HG03175 (cell line): Measurements from ENCODE around the gene ISM2.
A peak's percentile ranks its signal among the peaks of the same experiment; 100 is the strongest.

Experiments used
- ATAC-seq: cut with Tn5 transposase; IDR thresholded peaks from one replicate; pipeline ENCODE4 v1.9.1; 2021; ENCODE audit warnings: mild to moderate bottlenecking, moderate library complexity; ENCODE audit not compliant: unreplicated experiment

ISM2 gene

DNA sequence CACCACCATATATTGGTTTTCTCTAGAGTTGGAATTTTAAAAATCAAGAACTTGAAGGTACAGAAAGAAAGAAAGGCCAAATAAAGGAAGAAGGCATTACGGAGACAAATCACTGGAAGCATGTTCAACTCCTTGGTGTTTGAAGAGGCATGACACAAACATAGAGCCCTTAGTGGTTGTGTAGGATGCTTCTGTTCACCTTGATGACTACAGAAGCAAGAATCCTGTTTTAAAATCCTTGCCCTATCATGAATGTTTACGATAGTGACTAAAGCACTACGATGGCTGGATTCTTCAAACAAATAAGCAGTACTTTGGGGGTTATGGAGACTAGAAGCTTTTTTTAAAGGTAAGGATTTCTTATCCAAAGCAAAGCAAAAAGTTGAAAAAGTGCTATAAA is 10.3 kb upstream of the ISM2 start:
- no peak for ATAC-seq

DNA sequence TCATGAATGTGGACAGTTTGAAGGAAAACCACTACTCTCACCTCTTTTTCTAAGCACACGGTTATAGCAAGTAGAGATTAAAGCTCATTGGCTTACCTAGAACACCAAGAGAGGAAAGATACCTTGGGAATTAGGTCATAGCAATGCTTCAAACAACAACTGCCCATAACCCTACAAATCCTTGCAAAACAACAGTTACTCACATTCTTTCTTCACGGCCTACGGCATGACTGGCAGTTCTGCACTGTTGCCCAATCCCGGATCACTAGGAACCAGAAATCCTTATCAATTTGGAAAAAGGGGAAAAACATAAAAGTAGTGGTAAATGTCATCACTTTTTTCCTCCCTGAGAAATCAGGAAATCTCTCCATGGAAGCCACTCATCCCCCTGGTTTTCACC is 9.6 kb upstream of the ISM2 start:
- no peak for ATAC-seq

DNA sequence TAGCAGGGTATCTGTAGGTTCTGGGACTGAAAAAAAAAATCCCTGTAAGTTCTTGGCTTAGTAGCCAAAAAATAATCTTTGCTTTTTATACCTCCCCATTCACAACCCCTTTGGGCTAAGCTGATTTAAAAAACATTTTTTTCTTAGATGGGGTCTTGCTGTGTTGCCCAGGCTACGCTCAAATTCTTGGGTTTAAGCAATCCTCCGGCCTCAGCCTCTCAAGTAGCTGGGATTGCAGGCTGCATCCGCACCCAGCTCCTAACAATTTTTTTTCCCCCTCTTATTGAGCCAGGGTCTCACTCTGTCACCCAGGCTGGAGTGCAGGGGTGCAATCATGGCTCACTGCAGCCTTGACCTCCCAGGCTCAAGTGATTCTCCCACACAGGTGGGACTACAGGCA is 9.1 kb upstream of the ISM2 start:
- ATAC-seq = no peak

DNA sequence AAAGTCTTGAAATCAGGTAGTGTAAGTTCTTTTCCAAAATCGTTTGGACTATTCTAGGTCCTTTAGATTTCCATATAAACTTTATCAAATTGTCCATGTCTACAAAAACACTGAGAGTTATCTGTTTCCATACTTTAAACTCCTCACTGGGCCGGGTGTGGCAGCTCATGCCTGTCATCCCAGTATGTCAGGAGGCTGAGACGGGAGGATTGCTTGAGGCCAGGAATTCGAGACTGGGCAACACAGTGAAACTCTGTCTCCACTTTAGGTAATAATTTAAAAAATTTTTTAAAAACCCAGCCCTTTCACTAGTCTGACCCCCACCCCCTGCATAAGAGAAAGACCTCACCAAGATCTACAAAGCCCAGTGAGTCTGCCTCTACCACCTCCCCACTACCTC is 6.4 kb upstream of the ISM2 start:
- no peak for ATAC-seq

DNA sequence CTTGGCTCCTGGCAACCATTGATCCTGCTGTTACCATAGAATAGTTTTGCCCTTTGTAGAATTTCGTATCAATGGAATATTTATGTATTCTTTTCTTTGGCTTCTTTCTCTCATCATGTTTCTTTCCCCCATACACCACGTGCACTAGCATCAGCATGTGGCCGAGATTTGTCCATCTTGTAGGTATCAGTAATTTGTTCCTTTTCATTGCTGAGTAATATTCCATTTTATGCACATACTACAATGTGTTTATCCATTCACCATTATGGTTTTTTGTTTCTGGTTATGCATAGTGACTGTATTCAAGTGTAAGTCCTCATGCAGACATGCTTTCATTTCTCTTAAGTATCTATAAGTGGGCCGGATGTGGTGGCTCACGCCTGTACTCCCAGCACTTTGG is 4.5 kb upstream of the ISM2 start:
- no peak for ATAC-seq

DNA sequence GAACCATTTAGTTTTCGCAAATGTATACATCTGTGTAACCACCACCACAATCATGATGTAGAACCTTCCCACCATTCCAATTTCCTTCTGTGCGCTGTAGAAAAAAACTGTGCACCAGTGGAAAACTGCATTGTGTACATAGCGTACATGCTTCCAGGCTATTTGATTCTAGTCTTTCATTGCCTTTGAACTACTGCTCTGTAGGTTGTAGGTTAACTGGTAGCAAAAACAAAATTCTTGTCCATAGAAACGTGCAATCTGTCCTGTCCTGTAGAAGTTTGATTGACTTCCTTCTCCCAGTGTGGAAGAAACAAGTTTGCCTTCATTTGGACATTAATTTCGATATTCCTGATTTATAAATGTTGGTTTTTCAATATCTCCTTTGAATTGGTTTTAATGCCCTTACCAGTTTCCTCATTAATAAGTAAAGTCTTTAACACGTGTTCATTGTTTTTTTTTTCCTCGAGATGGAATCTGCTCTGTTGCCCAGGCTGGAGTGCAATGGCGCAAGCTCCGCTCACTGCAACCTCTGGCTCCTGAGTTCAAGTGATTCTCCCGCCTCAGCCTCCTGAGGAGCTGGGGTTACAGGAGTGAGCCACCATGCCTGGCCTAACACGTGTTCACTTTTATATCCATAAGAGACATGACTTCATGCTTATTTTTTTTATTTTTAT is 3.6 kb upstream of the ISM2 start:
- ATAC-seq = no peak

DNA sequence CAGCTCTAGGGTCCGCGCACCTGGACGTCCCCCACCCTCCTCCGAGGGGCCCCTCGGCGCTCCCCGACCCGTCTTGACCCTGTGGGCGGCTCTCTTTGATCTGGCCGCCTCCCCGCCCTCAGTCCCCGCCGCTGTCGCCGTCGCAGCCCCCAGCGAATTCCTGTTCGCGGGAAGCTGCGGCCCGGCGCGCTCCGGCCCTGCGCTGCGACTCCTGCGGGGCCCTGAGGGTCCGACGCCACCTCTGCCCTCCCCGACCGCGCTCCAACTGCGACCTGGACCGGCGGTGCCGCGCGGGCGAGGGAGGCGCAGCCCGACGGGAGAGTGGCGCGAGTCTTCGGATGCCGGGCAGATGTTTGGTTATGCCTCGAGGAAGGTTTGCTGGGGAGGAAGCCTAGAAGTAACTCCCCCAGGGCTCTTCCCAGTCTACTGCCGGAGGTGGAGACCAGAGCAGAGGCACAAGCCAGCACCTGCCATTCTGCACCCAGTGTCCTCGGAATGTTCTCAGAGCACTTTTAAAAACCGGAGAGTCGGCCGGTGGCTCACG is 440 bp upstream of the ISM2 start:
- peak; percentile 23 for ATAC-seq

DNA sequence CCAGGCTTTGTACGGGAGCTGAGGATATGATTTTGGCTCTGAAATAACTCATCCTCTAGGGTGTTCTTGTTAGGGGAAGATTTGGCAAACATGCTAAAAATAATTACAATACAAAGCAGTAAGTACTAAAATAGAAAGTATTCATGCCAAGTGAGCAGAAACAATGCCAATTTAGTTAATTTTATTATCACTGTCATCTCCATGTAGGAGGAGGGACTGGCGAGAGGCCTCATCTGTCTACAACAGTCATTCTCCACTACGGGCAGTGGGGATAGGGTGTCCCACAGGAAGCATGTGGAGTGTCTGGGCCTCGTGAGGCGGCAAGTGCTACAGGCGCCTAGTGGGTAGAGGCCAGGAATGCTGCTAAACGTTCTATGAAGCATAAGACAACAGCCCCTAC is 3.3 kb downstream of the ISM2 start:
- no peak for ATAC-seq

DNA sequence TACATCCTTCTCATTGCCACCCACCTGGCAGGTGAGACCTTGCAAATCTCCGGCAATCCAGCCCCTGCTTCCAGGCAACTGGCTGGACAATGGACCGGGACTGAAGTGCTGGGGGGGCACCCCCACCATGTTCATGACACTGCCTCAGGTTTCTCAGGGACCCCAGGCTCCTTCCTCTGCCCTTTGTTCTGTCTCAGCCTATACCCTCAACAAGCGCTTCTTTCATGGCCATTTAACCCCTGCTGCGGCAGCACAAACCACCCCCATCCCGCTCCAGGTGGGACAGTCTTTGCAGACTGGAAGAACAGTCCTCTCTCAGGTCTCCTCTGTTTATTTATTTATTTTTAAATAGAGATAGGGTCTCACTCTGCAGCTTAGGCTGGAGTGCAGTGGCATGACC is 7.6 kb downstream of the ISM2 start:
- ATAC-seq = no peak

DNA sequence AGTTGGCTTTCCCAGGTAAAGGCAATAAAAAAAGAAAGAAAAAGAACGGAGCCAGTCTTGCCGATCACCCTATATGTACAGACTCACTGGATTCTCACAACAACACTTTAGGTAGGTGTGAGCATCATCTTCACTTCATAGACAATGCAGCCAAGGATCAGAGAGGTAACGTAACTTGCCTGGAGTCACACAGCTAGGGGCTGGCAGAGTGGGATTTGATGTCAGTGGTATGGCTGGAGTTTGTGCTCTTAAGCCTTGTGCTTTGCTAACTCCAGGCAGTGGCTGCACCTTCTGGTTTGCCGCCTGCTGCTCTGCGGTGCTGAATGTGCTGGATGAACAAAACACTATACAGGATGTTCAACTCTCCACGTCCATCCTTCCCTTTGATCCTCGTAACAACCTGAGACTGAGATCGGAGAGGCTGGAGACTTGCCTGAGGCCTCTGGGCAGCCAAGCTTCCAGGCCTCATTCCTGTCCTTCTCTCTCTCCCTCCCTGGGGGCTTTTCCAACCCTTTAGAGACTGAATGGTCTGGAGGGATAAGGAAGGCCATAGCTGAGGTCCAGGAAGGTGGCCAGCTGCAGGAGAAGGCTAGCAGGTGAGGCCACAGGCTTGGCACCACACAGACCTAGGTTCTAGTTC is 8.1 kb downstream of the ISM2 start:
- ATAC-seq = no peak

DNA sequence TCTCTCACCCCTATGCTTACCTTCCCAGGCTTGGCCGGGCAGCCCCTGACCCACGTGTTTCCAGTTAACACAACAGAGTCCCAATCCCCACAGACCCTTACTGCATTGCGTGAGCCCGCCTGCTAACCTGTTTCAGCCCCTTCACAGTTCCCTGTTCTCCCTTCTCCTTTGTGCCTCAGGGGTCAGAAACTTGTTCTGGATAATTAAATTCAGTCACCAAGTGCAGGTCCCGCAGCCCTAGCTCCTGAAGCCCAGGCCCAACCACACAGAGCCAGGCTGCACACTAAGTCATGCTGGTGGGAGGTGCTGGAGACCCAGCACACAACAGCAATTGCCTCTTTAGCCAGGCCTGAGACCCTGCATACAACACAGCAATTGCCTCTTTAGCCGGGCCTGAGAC is 9.6 kb downstream of the ISM2 start:
- ATAC-seq = no peak

DNA sequence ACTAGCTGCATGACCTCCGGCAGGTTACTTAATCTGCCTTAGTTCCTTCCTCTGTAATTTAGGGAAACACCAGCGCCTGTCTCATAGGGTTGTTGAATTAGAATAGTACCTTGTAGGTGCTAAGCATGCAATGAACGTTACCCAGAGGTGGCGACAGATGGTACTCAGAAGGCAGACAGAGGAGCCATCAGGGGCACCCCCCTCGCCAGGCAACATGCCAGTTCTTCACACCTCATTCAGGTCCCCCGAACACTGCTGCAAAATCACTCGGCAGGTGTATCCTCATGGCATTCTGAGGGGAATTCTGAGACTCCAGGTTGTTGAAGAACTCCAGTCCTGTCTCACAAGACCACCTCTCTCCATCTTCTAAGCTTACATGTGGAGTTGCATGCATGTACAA is 10.1 kb downstream of the ISM2 start:
- no peak for ATAC-seq

DNA sequence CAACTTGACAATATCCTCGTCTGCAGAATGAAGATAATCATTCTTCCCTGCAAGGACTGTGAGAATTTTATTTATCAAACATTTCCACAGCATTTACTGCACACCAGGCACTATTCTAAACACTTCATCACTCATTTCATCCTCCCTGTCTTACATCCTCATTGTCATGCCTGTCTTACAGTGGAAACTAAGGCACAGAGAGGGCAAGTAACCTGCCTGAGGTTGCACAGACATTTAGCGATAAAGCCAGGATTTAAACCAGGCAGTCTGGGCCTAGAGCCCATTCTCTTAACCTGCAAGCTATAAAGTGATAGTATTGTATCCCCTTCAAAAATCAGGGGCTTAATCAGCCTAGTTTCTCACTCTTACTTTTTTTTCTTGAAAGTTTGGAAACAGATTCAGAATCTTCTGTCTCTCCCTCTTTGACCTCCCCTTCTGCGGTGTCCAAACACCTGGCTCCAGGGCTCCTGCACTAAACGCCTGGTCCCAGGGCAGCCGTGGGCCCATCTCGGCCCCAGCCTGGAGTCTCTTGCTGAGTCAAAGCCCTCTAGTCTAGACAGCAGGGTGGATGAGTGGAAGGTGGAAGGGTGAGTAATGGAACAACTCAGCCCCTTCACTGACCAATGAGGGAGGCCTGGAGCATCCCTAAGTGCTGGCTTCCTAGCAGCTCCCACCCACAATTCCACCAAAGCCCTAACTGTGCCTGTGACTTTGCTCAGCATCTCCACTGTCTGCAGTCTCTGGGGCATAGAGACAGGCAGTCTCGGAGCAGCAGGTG is 12.5 kb downstream of the ISM2 start:
- ATAC-seq = no peak

DNA sequence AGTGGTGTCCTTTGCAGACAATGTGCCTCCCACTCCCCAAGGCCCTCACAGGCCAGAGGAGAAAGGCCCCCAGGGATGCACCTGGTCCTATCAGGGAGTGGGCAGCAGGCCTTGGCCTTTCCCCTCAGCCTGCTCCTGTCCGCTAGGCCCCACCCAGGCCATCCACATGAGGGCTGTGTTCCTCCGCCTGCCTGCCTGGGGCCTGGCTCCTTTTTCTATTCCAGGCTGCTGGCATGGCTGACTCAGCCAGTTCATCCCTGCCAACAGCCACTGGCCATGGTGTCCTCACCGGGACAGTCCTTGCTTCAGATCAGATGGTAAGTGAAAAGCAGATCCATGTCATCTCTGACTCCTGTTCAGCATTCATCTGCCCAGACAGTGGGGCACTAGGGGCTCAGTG is 13.4 kb downstream of the ISM2 start:
- no peak for ATAC-seq

DNA sequence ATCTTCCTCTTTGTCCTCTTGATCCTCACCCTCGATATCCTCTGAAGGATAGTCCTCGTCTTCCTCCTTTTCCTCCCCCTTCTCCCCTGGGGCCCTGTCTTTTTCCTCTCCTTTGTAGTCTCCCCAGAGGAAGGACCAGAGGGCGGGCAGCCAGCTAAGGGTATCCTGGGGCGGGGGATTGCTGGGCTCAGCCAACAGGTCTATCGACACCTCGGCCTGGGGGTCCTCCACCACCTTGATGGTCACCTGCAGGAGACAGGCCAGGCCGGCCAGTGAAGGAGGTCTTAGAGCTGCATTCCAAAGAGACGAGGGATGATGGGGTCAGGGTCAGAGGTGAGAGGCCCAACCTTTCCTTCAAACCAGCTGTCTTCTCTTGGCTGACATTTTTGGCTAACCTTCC is 16.2 kb downstream of the ISM2 start:
- ATAC-seq = no peak

DNA sequence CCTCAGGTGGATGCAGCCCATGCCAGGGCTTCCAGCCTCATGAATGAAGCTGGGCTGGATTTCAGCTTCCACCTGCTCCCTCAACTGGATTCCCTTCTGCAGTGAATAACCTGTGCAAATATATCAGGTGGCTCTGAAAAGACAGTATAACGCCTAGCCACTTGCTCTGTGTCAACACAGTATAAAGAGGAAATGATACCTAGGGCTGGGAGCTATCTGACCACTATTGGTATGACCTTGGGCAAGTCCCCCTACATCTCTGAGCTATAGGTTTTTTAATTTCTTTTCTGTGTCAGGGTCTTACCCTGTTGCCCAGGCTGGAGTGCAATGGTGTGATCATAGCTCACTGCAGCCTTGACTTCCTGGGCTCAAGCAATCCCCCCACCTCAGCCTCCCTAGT is 19.8 kb downstream of the ISM2 start:
- ATAC-seq = peak; percentile 90

DNA sequence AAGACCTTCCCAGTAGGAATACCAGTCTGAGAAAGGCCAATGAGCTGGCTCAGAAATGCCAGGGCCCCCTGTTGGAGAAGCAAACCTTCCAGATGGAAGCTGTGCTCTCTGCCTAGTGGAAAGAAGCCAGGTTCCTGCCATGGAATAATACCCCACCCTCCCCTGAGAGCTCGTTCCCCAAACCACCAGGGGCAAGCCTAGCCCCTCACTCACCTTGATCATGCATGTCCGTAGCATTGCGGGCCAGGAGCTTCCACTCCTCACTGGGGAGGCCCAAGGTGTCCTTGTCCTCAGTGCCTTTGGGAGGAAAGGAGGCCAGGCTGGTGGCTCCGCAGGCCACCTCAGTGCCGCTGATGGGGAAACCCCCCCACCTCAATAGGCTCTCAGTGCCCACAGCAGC is 20.6 kb downstream of the ISM2 start:
- no peak for ATAC-seq

DNA sequence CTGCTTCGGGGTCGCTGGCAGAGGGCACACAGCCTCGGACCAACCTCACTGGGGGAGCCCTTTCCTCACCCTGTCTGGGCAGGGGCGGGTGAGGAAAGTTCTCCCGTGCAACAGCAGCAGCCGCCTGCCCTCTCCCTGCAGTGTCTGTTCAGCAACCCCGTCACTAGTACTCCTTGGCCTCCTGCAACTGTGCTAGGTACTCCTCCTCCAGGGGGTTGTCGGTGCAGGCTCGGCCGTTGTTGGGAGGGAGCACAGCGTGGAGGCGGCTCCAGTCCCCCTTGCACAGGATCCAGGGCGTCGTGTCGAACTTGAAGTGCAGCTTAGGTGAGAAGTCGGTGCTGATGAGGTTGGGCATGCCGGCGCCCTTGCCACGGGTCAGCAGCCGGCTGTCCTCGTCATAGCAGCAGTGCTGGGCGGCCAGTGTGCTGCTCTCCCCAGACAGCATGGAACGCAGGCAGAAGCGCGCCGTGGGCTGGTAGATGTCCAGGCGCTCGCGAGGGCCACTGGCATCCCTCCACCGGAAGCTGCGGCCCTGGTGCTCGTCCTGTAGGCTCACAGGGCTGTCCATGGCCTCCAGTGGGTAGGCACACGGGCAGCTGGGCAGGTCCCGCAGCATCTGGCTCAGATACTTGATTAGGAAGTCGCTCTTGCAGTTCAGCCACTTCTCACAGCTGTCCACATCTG is 23.0 kb downstream of the ISM2 start:
- ATAC-seq = no peak

DNA sequence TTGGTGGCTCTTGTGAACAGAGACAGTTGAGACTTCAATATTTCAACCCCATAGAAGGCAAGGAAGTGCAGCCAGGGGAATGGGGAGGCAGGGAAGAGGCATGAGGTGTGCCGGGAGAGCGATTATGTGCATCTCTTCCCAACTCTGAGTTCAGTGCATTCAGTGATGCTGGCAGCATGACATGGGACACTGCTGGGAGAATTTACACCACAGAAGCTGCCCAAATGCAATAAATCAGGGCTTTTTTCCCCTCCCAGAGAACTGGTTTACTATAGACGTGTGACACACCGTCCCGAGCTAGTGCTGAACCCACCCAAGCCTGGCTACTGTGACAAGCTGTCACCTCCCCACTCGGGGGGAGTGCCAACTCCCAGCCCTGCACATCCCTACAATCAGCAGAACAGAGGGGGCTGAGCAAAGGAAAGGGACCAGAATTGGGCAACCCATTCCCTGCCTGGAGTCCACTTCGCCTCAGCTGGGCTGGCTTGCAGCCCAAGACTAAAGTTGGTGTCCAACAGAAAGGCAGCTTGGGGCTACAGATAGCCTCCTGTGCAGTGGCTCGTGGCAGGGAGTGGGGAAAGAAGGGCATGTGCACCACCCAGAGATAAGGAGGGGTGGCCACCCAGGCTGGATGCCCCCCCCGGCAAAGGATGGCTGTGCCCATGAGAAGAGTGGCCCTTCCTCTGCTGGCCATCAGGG is 24.0 kb downstream of the ISM2 start:
- ATAC-seq = no peak

DNA sequence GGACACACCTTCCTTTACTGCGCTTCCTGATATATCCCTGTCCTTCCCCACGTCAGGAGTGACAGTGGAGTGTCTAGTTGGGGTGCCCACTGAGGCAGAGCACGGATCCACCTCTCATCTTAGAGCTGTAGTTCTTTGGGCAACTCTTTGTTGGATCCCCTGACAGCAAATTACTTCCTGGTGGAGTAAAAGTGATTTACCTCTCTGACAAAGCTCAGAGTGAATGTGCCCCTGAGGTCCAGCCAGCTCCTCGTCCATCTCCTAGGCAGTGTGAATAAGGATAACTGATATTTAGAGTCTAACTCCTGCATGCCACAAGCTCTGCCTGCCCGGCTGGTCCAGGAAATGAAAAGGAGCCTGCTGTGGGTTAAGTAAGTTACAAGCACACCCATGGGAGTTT is 24.7 kb downstream of the ISM2 start:
- ATAC-seq = no peak
